HG03175 (cell line): ENCODE measurements around the gene TUBGCP4.

Source experiments
- ATAC-seq: cut with Tn5 transposase; IDR thresholded peaks from one replicate; pipeline ENCODE4 v1.9.1; 2021; ENCODE audit warnings: mild to moderate bottlenecking, moderate library complexity; ENCODE audit not compliant: unreplicated experiment

TUBGCP4 gene

GRCh38 chr15:43402255-43402654 is 31.4 kb downstream of the TUBGCP4 start:
- ATAC-seq: no peak

GRCh38 chr15:43403616-43404015 is 32.7 kb downstream of the TUBGCP4 start:
- no peak for ATAC-seq

DNA sequence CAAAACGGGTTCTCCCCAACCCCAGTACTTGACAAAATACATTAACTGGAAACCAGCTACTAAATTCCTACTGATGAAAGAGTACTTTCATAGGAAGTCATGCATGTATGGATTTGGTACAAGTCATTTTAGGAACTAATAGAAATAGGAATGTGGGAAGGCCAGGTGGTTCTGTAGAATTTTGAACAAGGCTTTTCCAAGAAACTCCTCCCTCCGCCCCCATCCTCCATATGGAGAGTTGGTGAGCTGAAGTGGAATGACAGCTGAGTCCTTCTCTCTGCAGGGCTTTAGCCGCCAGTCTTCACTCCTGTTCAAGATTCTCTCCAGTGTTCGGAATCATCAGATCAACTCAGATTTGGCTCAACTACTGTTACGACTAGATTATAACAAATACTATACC is 33.2 kb downstream of the TUBGCP4 start:
- no peak for ATAC-seq

DNA sequence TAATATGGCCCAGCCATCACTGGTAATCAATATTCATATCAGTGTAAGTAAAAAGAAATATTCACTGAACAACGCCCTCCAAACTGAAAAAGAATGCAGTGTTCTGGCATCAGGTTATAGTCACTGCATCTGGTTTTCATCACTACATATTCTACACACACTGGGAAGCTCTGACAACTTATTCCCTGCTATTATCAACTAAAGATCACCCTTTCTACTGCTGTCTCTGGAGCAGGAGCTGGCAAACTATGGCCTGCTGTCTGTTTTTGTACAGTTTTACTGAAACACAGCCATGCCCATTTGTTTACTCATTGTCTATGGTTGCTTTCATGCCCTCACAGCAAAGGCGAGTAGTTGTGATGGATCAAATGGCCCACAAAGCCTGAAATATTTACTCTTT is 35.3 kb downstream of the TUBGCP4 start:
- no peak for ATAC-seq

GRCh38 chr15:43406808-43407207 is 35.9 kb downstream of the TUBGCP4 start:
- ATAC-seq: no peak

- ATAC-seq: no peak
Observed at GRCh38 chr15:43408789-43409188, 37.9 kb downstream of the TUBGCP4 start.

GRCh38 chr15:43410572-43411214 is 39.8 kb downstream of the TUBGCP4 start:
- ATAC-seq: no peak

DNA sequence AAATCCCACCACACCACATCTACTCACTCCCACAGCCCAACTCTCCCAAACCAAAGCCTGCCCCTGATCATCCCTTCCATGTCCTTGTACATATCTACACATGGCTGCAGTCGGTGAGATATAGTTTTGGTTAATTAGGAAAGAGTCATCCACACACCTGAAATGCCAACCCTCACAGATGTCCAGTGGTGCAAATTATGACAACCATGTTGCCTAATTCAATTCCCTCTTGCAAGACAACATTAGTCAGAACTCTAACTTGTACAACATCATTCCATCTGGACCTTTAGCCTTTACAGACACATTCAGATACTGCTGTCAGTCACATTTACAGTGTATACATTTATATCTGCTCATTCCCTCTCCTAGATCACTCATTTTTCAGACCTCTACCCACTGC is 41.2 kb downstream of the TUBGCP4 start:
- no peak for ATAC-seq

GRCh38 chr15:43414196-43414595 is 43.3 kb downstream of the TUBGCP4 start:
- no peak for ATAC-seq

DNA sequence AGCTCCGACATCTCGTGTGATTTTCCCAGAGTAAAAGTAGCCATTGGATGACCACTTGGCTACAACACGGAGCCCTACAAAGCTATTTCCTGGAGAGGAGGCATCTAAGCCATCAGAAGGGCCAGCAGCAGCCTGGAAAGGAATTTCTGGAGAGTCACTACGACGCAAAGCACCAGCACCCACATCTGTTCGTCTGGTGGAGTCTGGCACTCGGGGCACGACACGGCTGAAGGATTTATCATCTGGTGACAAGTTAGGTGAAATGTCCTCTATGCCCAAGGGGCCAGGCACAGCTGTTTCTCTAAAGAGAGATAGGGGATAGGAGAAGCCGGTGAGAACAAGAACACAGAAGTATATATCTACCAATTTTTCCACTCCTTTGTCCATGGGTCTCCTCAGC is 49.5 kb downstream of the TUBGCP4 start:
- no peak for ATAC-seq

DNA sequence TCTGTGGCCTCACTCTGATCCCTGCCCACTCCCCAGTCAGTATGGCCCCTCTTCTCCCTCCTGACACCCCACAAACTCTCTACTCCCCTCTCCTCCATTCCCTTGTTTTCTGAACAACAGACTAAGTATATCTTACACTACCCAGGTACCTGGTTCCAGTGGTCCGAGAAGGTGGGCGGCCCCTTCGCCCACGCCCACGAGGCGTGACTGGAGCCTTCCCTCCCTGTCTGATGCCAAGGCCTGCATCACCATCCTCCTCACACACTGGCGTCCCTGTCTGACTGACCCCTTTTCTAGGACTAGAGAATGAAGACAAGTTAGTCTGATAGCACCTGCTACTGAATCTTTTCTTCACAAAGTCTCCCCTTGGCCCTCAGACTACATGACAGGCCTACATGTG is 50.0 kb downstream of the TUBGCP4 start:
- no peak for ATAC-seq

- no peak for ATAC-seq
Observed at GRCh38 chr15:43423793-43424192, 52.9 kb downstream of the TUBGCP4 start.

DNA sequence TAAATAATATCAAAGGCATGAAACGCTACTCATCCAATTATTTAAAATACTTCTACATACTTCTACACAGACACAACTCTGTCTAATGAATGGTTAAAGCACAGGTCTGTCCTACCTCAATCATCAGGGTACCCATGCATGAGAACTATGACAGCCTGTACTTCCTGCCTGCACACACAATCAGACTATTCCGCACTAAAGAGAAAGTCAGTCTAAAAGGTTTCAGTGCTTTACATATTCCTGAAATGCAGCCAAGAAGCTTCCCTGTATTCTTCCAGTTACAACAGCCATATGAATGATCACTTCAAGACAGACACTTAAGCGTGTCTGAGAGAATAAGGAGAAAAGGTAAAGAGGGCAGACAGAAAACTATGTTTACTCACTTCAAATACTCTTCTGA is 58.8 kb downstream of the TUBGCP4 start:
- no peak for ATAC-seq

DNA sequence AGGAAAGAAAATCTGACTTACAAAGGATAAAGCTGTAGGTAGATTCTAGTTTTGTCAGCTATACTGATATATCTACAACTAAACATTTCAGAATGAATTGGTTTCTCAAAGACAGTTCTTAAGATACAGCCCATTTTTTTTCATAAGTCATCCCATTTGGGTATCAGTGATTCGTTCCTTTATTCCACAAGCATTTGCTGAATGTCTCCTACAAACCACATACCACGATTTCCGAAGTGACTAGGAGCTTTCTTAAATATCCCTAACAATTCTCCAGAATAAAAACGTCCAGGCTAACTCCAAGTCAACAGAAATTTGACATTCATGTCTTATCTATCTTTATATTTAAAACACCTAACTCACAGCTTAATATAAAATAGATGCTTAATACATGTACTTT is 62.3 kb downstream of the TUBGCP4 start:
- ATAC-seq: no peak

DNA sequence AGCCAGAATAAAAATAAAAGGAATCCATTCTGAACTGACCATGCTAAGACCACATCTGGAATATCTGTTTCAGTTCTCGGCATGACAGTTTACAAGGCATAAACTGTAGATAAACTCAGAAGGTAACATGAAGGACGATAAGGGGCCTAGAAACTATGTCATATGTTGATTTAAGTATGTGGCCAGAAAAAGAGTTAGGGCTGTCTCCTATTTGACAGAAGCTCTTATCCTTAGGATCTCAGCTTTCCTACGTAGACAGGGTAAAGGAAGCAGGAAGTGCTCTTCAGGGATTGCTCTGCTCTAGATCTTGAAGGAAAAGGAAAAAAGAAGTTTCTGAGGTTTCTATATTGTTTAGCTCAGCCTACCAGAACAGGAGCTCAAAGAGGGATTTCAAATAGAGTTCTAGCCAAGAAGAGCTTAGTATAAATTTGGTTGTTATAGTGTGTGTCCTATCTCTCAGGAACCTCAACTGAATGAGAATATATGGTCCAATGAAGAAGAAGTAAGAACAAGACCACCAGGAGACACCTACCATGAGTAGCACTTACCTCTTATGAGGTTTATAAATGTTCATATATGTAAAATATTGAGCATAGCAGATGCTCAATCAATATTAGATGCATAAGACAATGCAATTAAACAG is 62.9 kb downstream of the TUBGCP4 start:
- no peak for ATAC-seq

- no peak for ATAC-seq
Observed at GRCh38 chr15:43434446-43434845, 63.5 kb downstream of the TUBGCP4 start.

- no peak for ATAC-seq
Observed at GRCh38 chr15:43436395-43436794, 65.5 kb downstream of the TUBGCP4 start.

- ATAC-seq: no peak
Observed at GRCh38 chr15:43439268-43439667, 68.4 kb downstream of the TUBGCP4 start.

DNA sequence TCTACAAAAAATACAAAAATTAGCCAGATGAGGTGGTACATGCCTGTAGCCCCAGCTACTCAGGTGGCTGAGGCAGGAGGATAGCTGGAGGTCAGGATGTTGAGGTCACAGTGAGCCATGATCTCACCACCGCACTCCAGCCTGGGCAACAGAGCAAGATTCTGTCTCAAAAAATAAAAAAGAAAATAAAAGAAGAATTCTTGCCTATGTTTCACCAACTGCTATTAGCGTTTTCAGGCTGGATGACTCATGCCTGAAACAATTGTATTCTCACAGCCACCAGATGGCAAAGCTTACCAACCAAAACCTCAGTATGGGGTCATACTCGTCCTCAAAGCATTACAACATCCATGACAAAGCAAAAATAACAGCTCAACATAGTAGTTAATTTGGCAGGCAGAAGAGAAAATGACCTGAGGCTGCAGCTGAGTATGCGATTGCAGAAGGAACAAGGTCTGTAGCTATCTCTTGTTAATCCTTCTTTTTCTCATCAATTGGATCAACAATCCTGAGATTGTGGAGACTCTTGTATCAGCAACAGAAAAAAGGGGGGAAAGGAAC is 69.9 kb downstream of the TUBGCP4 start:
- ATAC-seq: peak; percentile 50

GRCh38 chr15:43441316-43441715 is 70.4 kb downstream of the TUBGCP4 start:
- no peak for ATAC-seq

DNA sequence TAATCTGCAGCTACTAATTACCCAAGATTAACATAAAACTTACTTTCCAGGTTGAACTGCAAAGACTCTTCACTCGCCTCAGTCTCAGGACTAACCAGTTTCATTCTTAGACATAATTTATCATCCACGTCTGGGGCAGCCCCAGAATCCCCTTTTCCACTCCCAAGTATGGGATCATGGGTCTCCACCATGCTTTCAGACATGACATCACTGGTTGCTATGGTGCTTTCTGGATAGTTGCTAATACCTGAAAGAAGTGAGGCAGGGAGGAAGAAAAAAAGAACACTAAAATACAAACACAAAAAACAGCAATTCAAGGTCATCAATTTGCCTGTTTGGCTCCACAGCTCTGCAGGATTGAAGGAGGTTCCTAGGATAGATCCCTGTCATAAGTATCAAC is 75.4 kb downstream of the TUBGCP4 start:
- ATAC-seq: no peak

DNA sequence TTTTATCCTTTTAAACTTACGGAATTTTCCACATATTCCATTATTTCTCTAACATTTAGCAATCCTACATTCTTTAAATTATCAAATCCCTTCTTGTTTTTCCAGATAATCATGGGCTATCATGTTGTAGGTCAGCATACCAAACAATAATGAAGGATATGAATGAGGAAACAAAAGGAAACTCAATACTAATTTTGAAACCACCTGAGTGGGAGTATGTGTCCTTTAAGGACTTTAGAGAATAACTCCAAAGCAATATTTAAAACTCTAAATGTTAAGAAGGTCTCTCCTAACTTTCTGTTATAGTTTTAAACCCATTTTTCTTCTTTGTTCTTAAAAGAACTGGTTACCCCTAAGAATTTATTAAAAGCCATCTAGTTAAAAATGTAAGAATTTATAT is 79.1 kb downstream of the TUBGCP4 start:
- no peak for ATAC-seq
